Osteoblast (primary cell): Measurements from ENCODE around the gene CRB1. TPM values are rescaled to one million over a fixed set of nuclear protein-coding genes. Genes with fewer than 3 reads are reported as not detected.
"Not testable (repeated sequence)": the region's sequence is repeated elsewhere in the genome, so short reads cannot be mapped to it uniquely, and the experiment has no call there.

ENCODE experiments used
- DNase-seq: peaks from one replicate; pipeline ENCODE4 v3.0.0; 2011; ENCODE audit warnings: low spot score, mixed read lengths; ENCODE audit not compliant: insufficient read length; ENCODE audit errors: missing footprints
- H2AFZ ChIP-seq: 2 replicates; pipeline ENCODE4 v1.6.0; 2011; ENCODE audit warnings: mild to moderate bottlenecking, low read length
- H3K27ac ChIP-seq: 2 replicates; pipeline ENCODE4 v1.5.1; 2011; ENCODE audit warnings: mild to moderate bottlenecking, low read depth, low read length, moderate library complexity
- H3K27me3 ChIP-seq: 2 replicates; pipeline ENCODE4 v1.6.0; 2012; ENCODE audit warnings: mild to moderate bottlenecking, control low read depth, inconsistent platforms, low read length, moderate library complexity; ENCODE audit not compliant: insufficient read depth
- H3K36me3 ChIP-seq: 2 replicates; pipeline ENCODE4 v1.5.1; 2011; ENCODE audit warnings: mild to moderate bottlenecking, low read length, control low read depth, moderate library complexity; ENCODE audit not compliant: insufficient read depth
- H3K4me1 ChIP-seq: 2 replicates; pipeline ENCODE4 v1.5.1; 2011; ENCODE audit warnings: mild to moderate bottlenecking, low read length, control low read depth, moderate library complexity; ENCODE audit not compliant: insufficient read depth
- H3K4me2 ChIP-seq: 2 replicates; pipeline ENCODE4 v1.6.0; 2011; ENCODE audit warnings: mild to moderate bottlenecking, low read length; ENCODE audit not compliant: insufficient read depth
- H3K4me3 ChIP-seq: fragments of 200-600 bp; sonication (generic); 3 replicates; pipeline ENCODE4 v1.5.1; 2012; ENCODE audit warnings: mild to moderate bottlenecking, low read length, inconsistent platforms; ENCODE audit not compliant: insufficient read depth
- H3K79me2 ChIP-seq: 2 replicates; pipeline ENCODE4 v1.6.0; 2012; ENCODE audit warnings: mild to moderate bottlenecking, low read length, control low read depth, inconsistent platforms; ENCODE audit not compliant: insufficient read depth
- H3K9me3 ChIP-seq: 2 replicates; pipeline ENCODE4 v1.5.1; 2011; ENCODE audit warnings: low read depth, low read length, control low read depth
- H4K20me1 ChIP-seq: 2 replicates; pipeline ENCODE4 v1.6.0; 2012; ENCODE audit warnings: mild to moderate bottlenecking, low read length, control low read depth; ENCODE audit not compliant: insufficient read depth
- CTCF ChIP-seq: IDR thresholded peaks from 2 replicates; pipeline ENCODE4 v1.5.1; 2011; ENCODE audit warnings: mild to moderate bottlenecking, low read depth, low read length, moderate library complexity; ENCODE audit errors: extremely low read depth
- total RNA-seq: library from RNA; depleted of rRNA; stranded (reverse); fragments of >200 nt; gene quantifications from 2 replicates; pipeline ENCODE4 v1.2.3, GENCODE V29; 2012

Gene CRB1
- total RNA-seq, 1 donor: not detected

- Histone ChIP-seq H3K79me2 (no peaks in the 10 kb centered on the region), H3K27me3 (peaks cover 3% of the 10 kb centered on the region), H3K4me3 (no peak overlapping the region), H2AFZ (no peak overlapping the region), H3K36me3 (no peaks in the 10 kb centered on the region), H3K9me3 (no peaks in the 10 kb centered on the region), H3K4me1 (no peaks in the 10 kb centered on the region), H4K20me1 (no peaks in the 10 kb centered on the region), H3K4me2 (no peak overlapping the region), H3K27ac (no peak overlapping the region)
- DNase-seq: no peak
- no peak for TF ChIP-seq CTCF
Observed at GRCh38 chr1:197397895-197398294, 129.8 kb downstream of the CRB1 start.

GRCh38 chr1:197399755-197400521 lies 131.9 kb downstream of the CRB1 start:
- no peaks in the 10 kb centered on the region for H3K79me2 ChIP-seq
- H3K4me3 ChIP-seq: no peak overlapping the region
- H3K27ac ChIP-seq: no peak overlapping the region
- no peaks in the 10 kb centered on the region for H4K20me1 ChIP-seq
- DNase-seq: no peak
- no peaks in the 10 kb centered on the region for H3K4me1 ChIP-seq
- TF ChIP-seq CTCF: peak; percentile 70
- H3K9me3 ChIP-seq: no peaks in the 10 kb centered on the region
- H3K27me3 ChIP-seq: peaks cover 3% of the 10 kb centered on the region
- peak overlapping the region; percentile 16 for H3K4me2 ChIP-seq
- H3K36me3 ChIP-seq: no peaks in the 10 kb centered on the region
- H2AFZ ChIP-seq: no peak overlapping the region

- TF ChIP-seq CTCF: no peak
- Histone ChIP-seq H3K27ac (no peak overlapping the region), H4K20me1 (no peaks in the 10 kb centered on the region), H3K36me3 (no peaks in the 10 kb centered on the region), H3K79me2 (no peaks in the 10 kb centered on the region), H2AFZ (no peak overlapping the region), H3K4me3 (no peak overlapping the region), H3K27me3 (peaks cover 3% of the 10 kb centered on the region), H3K4me1 (no peaks in the 10 kb centered on the region), H3K4me2 (peak overlapping the region; percentile 16), H3K9me3 (no peaks in the 10 kb centered on the region)
- no peak for DNase-seq
Observed at GRCh38 chr1:197400522-197400902, 132.5 kb downstream of the CRB1 start.

- Histone ChIP-seq H3K36me3 (no peaks in the 10 kb centered on the region), H3K4me2 (no peak overlapping the region), H4K20me1 (no peaks in the 10 kb centered on the region), H2AFZ (no peak overlapping the region), H3K27me3 (peaks cover 3% of the 10 kb centered on the region), H3K4me3 (no peak overlapping the region), H3K9me3 (no peaks in the 10 kb centered on the region), H3K79me2 (no peaks in the 10 kb centered on the region), H3K27ac (no peak overlapping the region), H3K4me1 (no peaks in the 10 kb centered on the region)
- TF ChIP-seq CTCF: no peak
- DNase-seq: no peak
Observed at GRCh38 chr1:197402189-197402588, 134.1 kb downstream of the CRB1 start.

GRCh38 chr1:197404774-197405173 lies 136.7 kb downstream of the CRB1 start:
- not testable (repeated sequence) for H3K27me3 ChIP-seq, H3K4me3 ChIP-seq, H3K4me1 ChIP-seq, H2AFZ ChIP-seq, H3K36me3 ChIP-seq, H3K9me3 ChIP-seq, H3K79me2 ChIP-seq, H3K27ac ChIP-seq, H4K20me1 ChIP-seq, DNase-seq, H3K4me2 ChIP-seq

- H3K36me3 ChIP-seq, H4K20me1 ChIP-seq, H3K27ac ChIP-seq, H3K27me3 ChIP-seq, H3K9me3 ChIP-seq, H2AFZ ChIP-seq, H3K79me2 ChIP-seq, DNase-seq, H3K4me1 ChIP-seq, H3K4me2 ChIP-seq, H3K4me3 ChIP-seq: not testable (repeated sequence)
Observed at GRCh38 chr1:197405614-197406013, 137.6 kb downstream of the CRB1 start.
